Lower leg skin (tissue), 3 donors: ENCODE results near the gene SH3D21.

ENCODE experiments used
- POLR2A ChIP-seq, 2 donors: fragments of 450-650 bp; IDR thresholded peaks; one replicate each; pipeline ENCODE4 v1.6.1; 2016 to 2017; ENCODE audit warnings: antibody characterized with exemption in 2 of 2, mild to moderate bottlenecking in 1 of 2, moderate library complexity in 1 of 2
- TF ChIP-seq, protein P1 (sequence below), 3 donors: fragments of 450-650 bp; IDR thresholded peaks; one replicate each; pipeline ENCODE4 v1.5.1; 2016; ENCODE audit warnings: antibody characterized with exemption in 3 of 3, mild to moderate bottlenecking in 3 of 3, moderate library complexity in 2 of 3

DNA sequence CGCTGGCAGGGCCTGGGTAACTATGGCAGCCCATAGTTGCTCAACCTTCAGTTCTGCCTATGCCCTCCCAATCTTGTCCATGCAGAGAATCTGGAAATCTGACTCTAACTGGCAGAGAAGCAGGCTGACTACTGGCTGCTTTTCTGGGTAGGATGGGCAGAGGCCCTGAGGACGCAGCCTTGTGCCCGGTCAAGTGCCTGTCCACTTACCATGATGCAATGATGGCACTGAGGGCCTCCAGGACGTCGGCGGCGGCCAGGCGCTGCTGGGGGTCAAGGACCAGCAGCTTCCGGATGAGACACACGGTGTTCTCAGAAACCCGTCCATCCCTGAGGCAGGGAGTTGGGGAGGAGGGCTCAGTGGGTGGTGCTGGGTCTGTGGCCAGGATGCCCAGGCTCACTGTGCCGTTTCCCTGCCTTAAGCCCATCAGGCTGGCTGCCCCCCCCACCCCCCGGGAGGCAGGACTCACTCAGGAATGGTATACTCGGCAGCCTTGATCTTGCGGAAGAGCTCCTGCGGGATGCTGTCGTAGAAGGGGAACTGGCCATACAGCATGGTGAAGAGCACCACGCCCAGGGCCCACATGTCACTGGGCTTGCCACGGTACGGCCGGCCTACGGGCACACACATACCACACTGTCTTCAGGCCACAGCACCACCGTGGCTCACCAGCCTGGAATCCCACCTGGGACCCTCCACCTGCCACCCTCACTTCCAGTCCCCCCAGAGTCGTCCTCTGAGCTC is 37.7 kb downstream of the SH3D21 start:
- TF ChIP-seq, protein P1, sequence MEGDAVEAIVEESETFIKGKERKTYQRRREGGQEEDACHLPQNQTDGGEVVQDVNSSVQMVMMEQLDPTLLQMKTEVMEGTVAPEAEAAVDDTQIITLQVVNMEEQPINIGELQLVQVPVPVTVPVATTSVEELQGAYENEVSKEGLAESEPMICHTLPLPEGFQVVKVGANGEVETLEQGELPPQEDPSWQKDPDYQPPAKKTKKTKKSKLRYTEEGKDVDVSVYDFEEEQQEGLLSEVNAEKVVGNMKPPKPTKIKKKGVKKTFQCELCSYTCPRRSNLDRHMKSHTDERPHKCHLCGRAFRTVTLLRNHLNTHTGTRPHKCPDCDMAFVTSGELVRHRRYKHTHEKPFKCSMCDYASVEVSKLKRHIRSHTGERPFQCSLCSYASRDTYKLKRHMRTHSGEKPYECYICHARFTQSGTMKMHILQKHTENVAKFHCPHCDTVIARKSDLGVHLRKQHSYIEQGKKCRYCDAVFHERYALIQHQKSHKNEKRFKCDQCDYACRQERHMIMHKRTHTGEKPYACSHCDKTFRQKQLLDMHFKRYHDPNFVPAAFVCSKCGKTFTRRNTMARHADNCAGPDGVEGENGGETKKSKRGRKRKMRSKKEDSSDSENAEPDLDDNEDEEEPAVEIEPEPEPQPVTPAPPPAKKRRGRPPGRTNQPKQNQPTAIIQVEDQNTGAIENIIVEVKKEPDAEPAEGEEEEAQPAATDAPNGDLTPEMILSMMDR (IDR thresholded peaks at IDR 0.05): no peak
- TF ChIP-seq POLR2A (IDR thresholded peaks at IDR 0.05): no peak
